ENCODE results near the gene ARHGAP21.
"Not testable (repeated sequence)": the region's sequence is repeated elsewhere in the genome, so short reads cannot be mapped to it uniquely, and the experiment has no call there.

ARHGAP21 gene

DNA sequence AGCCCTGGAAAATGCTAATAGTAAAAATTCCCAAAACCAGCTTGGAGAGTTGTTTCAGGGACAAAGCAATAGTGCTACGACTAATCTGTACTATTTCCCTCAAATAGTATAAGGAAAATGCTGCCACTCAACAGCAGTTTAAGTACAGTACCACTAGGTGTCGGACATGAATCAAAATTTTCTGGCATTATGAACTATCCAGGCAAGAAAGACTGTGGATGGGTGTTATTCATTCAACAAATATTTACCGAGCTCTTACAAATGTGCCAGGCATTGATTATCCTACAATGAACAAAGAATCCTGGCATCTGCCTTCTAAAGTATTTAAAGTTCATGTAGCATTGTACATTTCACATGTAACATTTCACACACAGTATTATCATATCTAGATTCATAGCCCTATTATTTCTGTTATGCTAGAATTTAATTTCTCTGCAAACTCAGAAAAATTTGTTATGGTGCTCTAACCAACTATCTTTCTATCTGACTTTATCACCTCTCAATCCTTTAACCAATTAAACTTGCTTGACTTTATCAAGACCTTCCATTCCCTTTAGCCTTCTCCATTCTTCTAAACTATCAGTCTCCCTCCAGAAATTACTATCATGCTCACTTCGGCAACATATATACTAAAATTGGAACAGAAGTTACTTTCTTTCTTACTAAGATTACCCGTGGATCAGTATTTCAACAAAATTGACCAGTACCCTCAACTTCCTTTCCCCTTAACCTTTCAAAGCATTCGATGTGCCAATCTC, 80.6 kb downstream of the ARHGAP21 start:
- DNase-seq (ENCODE audit: low read depth, low spot score), result no peak

DNA sequence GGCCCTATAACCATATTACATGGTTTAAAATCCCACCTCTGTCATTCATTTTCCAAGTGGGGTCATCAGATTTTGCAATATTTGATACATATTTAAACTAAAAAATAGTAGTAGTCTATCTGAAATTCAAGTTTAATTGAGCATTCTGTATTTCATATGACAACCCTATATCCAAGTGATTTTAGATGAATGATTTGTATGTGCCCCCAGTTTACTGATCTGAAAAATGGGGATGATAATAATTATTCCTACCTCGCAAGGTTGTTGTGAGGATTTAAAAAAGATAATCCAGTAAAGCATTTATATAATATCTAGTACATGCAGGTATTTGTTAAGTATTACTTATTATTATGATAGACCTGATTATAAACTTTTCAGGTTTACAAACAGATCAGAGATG, 84.6 kb downstream of the ARHGAP21 start:
- DNase-seq (ENCODE audit: low read depth, low spot score), result no peak

DNA sequence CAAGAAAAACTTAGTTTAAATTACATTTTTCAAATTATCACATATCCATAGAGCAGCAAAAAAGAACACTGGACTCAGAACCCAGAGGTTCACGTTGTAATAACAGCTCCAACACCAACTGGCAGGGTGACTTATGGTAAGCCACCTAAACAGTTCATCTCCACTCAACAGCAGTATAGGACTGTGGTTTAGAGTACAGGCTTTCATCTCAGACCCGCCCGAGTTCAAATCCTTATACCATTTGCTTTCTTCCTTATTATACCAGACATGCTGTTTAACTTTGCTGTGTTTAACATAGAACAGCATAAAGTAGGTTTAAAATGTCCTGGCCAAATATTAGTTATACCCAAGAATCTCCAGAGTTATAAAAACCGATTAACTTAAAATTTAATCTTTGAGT, 97.9 kb downstream of the ARHGAP21 start:
- DNase-seq (ENCODE audit: low read depth, low spot score), result no peak

DNA sequence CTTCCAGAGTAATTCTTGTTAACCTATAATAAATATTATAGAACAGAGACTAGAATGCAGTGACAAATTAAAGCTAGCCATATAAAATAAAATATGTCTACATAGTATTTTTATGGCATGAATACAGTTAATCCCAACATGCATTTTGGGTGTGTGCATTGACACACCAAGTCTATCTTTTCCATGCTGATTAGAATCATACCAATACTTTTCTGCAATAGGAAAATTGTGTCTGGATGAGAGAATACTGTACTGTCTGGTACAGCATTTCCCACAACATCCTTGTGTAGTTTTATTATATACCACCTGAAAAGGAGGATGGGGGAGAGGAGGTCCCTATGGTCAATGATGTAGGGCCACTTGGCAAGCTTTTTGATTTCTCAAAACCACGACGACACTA, 100.3 kb downstream of the ARHGAP21 start:
- no peak for DNase-seq (ENCODE audit: low read depth, low spot score)

DNA sequence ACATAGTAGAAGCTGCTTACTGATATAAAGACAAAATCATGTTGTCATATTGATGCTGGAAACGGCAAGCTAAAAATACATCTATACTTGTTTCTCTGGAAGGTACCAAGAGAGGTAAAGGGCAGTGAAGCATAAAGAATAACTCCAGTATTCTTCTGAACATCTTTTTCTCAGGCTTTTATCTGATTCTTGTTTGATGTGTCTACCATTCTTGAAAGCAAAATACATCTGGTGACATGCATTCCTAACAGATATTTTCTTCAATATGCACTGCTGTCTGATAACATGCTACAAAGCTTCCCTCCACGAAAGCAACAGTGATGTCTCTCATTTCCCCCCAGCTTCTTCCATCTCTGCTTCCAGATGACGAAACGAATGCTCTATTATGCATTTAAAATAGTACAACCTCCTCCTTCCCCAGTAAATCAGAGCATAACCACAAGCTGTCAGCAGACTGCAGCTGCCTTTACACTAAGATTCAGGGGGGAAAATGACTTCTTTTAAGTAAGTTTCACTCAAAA, 100.8 kb downstream of the ARHGAP21 start:
- DNase-seq (ENCODE audit: low read depth, low spot score), result no peak

DNA sequence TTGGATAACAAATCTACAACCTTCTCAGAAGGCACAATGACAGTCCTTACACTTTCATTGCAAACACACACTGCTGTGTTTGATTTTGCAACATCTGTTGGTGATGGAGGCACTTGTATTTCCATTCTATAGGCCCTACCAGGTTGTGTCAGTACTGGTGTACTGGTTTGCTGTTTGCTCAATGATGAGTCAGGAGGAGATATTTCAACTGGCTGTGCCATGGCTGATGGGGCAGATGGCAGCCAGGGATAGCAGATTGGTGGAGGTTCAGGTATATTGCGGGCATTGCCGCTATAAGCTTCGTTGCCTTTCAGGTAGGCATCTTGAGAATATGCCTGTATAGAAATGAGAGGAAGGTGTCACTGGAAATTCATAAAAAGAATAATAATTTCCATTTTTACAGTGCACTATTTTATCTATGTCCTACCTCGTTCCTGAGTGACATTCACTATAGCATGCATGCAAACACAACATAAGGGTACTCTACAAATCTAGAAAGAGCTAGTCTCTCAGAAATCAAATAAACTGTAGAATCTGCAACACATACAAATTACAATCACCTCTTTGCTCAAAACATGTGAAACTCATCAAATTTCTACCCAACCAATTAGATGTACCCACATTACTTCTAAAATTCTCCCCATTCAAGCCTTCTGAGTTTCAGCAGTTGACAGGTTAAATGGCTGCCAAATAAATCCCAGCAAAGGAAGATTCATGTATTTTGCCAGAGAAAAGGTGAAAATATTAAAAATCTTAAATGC, 102.5 kb downstream of the ARHGAP21 start:
- DNase-seq (ENCODE audit: low read depth, low spot score), result not testable (repeated sequence)

DNA sequence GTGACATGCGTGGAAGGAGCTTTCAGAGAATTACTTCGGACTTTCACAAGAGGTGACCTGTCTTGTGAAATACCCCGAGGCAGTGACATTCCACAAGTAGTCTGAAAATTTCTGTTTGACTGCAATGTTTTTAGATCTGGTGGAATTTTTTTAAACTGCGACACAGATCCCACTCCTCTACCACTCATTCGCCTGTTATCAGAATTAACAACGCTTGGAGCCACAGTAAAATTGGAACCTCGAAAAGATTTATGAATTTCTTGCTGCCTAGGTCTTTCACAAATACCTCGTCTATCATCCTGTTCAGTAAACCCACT, 103.7 kb downstream of the ARHGAP21 start:
- DNase-seq (ENCODE audit: low read depth, low spot score), result not testable (repeated sequence)

DNA sequence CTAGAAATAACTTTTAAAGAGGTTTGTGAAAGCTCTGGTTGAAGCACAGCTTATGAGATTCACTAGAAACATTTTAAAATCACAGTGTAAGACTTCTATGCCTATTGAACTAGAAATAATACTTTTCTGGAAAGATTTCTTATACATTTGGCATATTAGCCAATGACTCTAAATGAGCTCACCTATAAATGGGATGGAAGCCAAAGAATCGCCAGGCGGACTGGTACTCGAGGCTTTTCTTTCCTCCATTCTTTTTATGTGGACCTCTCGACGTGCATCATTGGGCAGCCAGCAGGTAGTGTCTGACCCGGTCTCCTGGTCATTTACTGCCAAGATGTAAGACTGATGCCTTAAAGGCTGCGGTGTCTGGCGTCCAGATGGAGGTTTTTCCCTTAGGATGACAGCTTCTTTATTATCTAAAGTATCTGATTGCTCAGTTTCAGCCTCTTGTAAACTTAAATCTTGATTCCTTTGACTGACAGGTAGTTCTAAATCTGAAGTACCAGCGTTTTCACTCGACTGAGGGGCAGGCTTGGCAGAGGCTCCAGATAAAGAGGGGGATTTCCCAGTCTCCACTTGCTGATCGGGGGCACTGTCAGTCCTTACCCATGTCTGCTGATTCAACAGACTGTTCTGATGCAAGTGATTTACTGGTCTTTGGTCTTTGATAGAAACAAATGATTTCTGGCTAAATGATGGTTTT, 104.2 kb downstream of the ARHGAP21 start:
- not testable (repeated sequence) for DNase-seq (ENCODE audit: low read depth, low spot score)

DNA sequence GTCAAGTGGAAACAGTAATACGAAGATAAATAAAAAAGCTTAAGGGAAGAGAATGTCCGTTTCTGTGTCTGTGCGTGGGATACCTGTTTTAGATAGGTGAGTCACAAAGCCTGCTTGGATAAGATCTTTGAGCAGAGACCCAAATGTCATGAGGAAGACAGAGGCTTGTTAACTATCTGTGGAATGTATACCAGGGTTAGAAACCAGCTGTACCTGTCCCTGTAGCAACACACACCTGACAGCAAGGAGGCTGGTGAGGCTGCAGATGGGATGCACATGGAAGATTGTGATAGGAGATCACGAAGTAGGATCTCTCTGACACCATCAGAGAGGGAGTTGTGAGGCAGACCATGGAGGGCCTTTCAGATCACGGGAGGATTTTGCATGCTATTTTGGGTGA, 105.3 kb downstream of the ARHGAP21 start:
- DNase-seq (ENCODE audit: low read depth, low spot score), result peak; percentile 58

DNA sequence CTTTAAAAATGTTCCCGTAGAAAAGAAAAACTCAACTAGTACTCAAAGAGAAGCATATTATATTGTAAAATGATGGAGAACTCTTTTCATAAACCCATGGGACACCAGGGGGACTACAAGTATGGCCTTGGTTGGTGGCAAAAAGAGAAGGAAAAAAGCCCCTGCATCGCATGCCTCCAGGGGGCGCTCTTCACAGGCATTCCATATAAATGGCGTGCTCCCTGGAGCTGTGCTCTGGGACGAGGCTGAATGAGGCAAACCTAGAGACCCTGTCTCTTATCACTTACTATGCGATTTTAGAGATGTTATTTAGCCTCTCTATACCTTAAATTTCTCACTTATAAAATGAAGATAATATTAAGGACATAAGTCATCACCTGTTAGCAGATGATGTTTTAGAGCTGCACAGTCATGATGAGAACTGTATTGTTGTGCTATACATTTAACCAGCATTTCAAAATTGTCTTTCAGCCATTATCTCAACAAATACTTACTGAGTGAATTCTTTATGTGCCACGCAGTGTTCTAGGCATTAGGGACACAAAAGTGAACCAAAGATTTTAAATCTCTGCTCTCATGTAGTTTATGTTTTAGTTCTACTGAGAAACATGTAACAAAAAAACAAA, 105.8 kb downstream of the ARHGAP21 start:
- DNase-seq (ENCODE audit: low read depth, low spot score), result peak; percentile 91

DNA sequence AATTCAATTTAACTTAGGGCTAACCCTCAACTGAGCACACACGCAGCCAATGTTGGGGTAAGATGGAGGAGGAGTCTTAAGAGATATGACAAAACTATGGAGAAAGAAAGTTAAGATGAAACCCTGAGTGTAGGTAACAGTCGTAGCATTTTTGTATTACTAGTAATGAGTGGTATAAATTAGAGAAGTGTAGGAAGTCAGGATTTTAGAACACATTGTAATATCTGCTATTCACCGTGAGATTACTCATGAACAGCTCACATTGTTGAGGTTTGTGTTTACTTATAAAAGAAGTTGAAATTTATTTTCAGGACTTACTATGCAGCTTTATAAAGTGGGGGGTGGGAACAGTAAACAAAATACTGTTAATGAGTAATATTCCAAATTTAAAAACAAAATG, 107.2 kb downstream of the ARHGAP21 start:
- no peak for DNase-seq (ENCODE audit: low read depth, low spot score)

DNA sequence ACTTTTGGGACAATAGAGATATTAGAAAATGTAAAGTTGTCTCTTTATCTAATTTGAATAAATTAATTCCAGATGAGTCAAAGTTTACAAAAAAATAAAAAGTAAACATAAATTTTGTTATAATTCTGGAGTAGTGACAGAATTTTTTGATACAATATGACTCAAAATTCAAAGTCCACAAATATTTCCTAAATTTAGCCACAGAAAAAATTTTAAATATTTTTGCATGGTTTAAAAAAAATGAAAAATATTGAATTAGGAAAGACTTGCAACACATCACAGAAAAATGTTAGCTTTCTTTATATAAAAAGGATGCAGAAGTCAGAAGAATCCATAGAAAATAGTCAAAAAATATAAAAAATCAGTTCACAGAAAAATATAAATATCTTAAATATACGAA, 117.7 kb downstream of the ARHGAP21 start:
- DNase-seq (ENCODE audit: low read depth, low spot score), result no peak

DNA sequence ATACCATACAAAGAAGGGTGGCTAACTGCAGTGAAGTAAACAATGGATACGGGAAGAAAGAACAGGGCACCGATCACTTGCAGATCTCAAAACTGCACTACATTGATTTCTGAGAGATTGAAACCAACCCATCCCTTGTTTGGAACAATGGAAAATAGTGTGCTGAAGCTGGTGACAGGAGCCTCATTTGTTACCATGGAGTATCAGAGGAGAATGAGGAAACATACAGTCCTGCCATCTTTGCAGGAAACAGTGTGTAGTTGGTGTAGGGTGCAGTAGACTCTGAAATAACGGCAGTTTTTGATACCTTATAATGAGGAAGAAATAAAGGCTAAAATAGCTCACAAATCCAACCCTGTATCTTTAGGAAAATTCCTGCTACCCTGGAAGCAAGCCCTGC, 118.5 kb downstream of the ARHGAP21 start:
- no peak for DNase-seq (ENCODE audit: low read depth, low spot score)

DNA sequence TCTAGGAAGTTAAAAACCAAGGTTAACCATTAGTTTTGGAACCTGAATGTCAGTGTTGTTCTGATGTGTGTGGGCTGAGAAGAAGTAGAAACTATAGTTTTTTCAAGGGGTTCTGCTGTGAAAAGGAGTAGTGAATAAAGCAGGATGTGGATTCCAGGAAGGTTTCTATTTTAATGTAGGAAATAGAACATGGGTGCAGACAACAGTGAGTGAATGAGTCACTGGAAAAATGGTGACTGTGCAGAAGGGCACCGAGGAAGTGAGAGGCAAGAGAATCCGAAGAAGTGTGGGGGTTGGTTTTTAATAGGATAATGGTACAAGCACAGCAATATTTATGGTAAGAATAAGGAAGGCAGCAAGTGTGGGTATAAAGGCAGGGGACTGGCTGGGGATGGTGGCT, 120.4 kb downstream of the ARHGAP21 start:
- DNase-seq (ENCODE audit: low read depth, low spot score), result no peak

DNA sequence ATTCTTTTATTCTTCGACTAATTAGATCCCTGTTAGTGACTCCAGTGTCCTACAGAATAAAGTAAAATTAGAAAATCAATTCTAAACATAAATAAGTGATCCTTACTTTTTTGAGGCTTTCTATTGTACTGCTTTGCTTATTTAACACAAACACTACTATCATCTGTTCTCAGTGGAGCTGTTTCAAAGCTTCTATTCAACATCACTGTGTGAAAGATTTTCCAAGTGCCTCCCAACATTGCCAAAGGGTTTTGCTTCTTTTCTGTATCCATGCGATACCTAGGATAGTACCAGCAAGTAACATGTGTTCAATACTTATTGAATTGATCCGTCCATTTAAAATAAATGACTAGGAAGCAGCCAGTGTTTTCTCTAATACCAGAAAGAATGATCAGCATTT, 125.7 kb downstream of the ARHGAP21 start:
- no peak for DNase-seq (ENCODE audit: low read depth, low spot score)

DNA sequence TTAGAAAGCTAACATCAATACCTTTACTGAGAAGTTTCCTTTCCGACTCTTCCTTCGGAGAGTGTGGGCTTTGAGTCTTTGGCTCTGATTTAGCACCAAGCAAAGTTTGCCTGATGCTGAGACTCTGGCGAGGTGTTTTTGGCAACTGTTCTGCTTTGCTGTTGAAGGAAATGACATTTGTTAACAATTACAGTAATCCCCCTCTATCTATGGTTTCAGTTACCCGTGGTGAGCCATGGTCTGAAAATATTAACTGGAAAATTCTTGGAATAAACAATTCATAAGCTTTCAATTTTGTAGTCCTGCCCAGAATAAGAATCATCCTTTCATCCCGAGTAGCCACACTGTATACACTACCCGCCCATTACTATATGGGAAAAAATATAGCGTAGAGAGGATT, 126.3 kb downstream of the ARHGAP21 start:
- no peak for DNase-seq (ENCODE audit: low read depth, low spot score)

DNA sequence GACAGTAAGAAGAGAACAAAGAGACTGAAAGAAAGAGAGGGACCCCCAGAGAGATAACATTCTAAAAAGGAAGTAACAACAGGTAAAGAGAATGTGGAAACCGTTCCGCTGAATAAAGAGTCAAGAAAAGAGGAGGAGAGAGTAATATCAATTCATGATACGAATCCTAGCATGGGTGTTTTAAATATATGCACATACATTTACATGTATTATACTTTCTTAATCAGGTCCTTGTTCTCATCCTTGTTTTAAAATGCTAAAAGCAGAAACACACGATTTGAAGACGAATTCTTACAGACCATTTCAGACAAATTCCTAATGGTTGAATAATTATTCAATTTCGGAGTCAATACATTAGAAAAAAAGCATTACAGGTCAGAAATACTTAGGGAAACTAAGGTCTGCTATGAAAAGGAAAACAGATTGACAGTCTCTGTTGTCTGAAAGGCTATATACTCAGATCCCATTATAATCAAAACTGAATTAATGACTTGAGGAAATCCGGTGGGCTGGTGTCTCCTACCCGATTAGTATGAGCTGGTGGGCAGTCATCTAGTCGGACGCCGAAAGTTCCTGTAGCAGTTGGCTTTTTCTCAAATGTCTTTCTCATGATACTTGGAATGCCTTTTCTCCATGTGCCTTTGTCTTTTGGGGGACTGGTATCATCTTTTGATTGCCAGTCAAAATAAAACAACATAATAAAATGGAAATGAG, 127.3 kb downstream of the ARHGAP21 start:
- DNase-seq (ENCODE audit: low read depth, low spot score), result no peak

DNA sequence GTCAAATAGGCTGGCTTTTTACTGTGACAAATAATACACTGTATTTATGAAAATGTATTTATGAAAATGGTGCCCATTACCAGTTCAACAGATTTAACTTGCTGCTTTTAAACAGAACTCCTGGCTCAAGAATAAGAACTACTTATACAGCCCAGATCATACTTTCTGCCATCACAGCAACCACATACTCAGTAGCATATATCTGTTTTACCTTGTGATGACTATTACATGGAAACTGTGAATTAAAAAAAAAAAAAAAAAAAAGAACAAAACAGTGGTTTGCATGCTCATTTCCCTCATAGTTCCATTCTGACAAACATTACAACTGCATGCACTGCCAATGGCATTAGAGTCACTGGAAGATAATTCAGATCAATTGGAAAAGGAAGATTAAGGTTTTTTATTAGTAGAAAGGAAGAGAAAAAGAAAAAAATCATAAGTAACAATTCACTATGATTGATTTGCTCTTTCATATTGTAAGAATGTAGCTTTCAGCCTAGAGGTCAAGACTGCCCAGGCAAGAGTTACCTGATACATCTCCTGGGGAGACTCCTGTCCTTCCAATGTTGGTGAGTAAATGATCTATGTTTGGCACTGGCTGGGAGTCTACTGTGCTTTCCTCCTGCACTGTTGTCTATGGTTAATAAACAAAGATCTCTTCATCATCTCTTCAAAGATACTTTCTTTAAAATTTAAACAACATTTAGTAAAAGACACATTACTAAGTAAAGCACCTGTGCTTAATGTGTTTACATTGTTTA, 132.8 kb downstream of the ARHGAP21 start:
- DNase-seq (ENCODE audit: low read depth, low spot score), result no peak

DNA sequence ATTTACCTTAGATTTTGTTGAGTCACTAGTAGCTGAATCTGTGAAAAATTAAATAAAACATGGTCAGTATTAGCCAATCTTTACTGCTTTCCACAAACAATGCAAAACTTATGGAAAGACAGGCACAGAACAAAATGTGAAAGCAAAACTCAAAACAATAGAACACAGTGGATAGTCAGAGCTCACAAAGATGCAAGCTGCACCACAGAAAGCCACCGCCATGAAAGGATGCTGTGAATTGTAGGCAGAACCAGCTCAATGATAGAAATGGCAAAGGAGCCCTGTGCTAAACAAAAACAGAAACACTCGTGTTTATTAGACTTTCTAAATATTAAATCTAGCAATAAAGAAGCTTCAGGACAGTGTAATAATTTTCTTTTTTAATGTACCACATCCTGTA, 134.4 kb downstream of the ARHGAP21 start:
- no peak for DNase-seq (ENCODE audit: low read depth, low spot score)

DNA sequence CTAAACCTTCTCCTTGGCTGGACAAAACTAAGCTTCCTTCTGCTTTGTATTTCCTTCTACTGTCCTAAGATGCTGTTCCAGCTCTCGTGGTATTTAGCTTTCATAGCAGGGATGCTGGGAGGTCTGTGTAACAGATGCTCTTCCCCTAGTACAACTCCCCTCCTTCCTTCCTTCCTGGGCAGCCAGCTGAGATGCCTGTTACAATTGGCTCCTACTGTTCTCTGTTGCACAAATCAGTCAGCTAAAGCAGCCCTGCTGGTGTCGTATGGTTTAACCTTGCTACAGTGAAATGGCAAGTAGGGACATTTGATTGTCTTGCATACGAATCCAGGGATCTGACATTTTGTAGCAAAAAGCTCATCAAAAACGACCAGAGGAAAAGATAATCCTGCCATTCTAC, 143.8 kb downstream of the ARHGAP21 start:
- DNase-seq (ENCODE audit: low read depth, low spot score), result no peak

DNA sequence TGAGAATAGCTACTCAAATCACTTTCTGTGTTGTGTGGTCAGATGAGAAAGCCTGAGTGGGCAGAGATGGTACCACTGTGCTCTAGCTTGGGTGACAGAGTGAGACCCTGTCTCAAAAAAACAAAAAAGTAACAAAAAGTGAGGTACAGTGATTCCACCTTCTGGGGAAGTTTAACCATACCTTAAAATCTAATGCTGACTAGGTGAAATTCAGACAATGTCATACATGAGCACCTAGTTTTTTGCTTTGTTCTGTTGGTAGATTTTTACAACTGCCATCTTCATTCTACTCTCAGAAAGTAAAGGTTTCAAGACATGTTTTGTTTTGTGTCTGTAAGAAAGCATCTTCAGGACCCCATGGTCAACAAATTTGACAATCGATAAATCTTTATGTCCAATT, 144.2 kb downstream of the ARHGAP21 start:
- DNase-seq (ENCODE audit: low read depth, low spot score), result no peak
